Heart right ventricle (tissue), 16 donors: Measurements from ENCODE around the gene PDK3. TPM values are rescaled to one million over a fixed set of nuclear protein-coding genes. Genes with fewer than 3 reads are reported as not detected.

Experiments used
- ATAC-seq, 8 donors: fragments of 200-7000 bp; cut with Tn5 transposase; one replicate each; pipeline ENCODE4 v1.9.1; 2020; ENCODE audit warnings: mild to moderate bottlenecking in 8 of 8, moderate library complexity in 8 of 8, moderate number of reproducible peaks in 1 of 8
- DNase-seq, 2 donors: peaks; one replicate each; pipeline ENCODE4 v3.0.0-alpha.2; 2020
- H3K27ac ChIP-seq, 10 donors: fragments of 200-600 bp; sonication (generic) in 2 of 10; one replicate each; pipeline versions ENCODE4 v1.5.0 to v1.8.0; 2020 to 2022; ENCODE audit warnings: mild to moderate bottlenecking in 3 of 10
- H3K27me3 ChIP-seq, 7 donors: fragments of 200-600 bp; one replicate each; pipeline ENCODE4 v1.8.0; 2021 to 2022; ENCODE audit warnings: mild to moderate bottlenecking in 2 of 7
- H3K36me3 ChIP-seq, 9 donors: fragments of 200-600 bp; sonication (generic) in 1 of 9; one replicate each; pipeline versions ENCODE4 v1.5.0 to v1.8.0; 2020 to 2022; ENCODE audit warnings: mild to moderate bottlenecking in 2 of 9
- H3K4me1 ChIP-seq, 9 donors: fragments of 200-600 bp; sonication (generic) in 1 of 9; one replicate each; pipeline versions ENCODE4 v1.5.0 to v1.8.0; 2020 to 2022; ENCODE audit warnings: mild to moderate bottlenecking in 4 of 9
- H3K4me3 ChIP-seq, 10 donors: fragments of 200-600 bp; sonication (generic) in 2 of 10; one replicate each; pipeline versions ENCODE4 v1.5.0 to v1.8.0; 2020 to 2022; ENCODE audit warnings: mild to moderate bottlenecking in 7 of 10, moderate library complexity in 2 of 10
- H3K9me3 ChIP-seq, 11 donors: fragments of 200-600 bp in 10 of 11; sonication (generic) in 2 of 11; one replicate each; pipeline versions ENCODE4 v1.5.0 to v1.8.0; 2013 to 2022; ENCODE audit warnings: mild to moderate bottlenecking in 2 of 11, control low read depth in 1 of 11, moderate library complexity in 1 of 11
- CTCF ChIP-seq, 9 donors: fragments of 200-600 bp; sonication (generic) in 2 of 9; IDR thresholded peaks; one replicate each; pipeline versions ENCODE4 v1.5.0 to v1.8.0; 2021 to 2022; ENCODE audit warnings: antibody characterized with exemption in 9 of 9, mild to moderate bottlenecking in 5 of 9, moderate library complexity in 1 of 9
- WGBS, 2 donors: extraction: QIAGEN DNeasy Blood & Tissue Kit; methylation state at CpG; one replicate each; pipeline ENCODE4 v1.1.7; 2013; ENCODE audit warnings: inconsistent platforms in 1 of 2; 5-methylcytosine and 5-hydroxymethylcytosine counted together
- intact Hi-C, 10 donors: fragments of 100-400 bp; cut with DNase I; formaldehyde crosslinking; loops; one replicate each; pipeline versions ENCODE4 v1.11.1 to v1.14.2; 2022
- polyA plus RNA-seq, 2 donors: library from polyadenylated mRNA; stranded (reverse); fragments of 200-250 nt; gene quantifications; one replicate each; pipeline ENCODE4 v1.2.3, GENCODE V29; 2013
- total RNA-seq, 10 donors: library from RNA; stranded (reverse); fragmentation: NEBNext Ultra II Directional in 3 of 10; extraction: Animal tissue kit (Norgen Biotek cat#: 25700) in 3 of 10; gene quantifications; one replicate each; pipeline versions ENCODE4 v1.2.1 to v1.2.4, GENCODE V29; 2021 to 2023
- donor health status: Arrhythmogenic right ventricular cardiomyopathy.
- donor health status: ischemic (EF 13 %, LVEDD 7.1; RV severe dilation, severe dysfunction).
- donor health status: healthy with polysubstance abuse.
- donor health status: DM: no; HTN: yes; CAD: no.
- donor health status: DM: no; HTN: no; CAD: no.
- donor health status: ischemic (EF 25% LVEDD 6.9; RV normal size, moderate dysfunction).
- donor health status: ischemic (EF 25% LVEDD 5.7; RV mildly dilated, moderate dysfunction).
- donor health status: healthy.
- donor health status: DM: yes; HTN: yes; CAD: no.
- donor health status: Ischemic cardiomyopathy.
- donor health status: ischemic (EF 35%, LVEDD 5.7; RV mildly dilated, moderate dysfunction).
- donor health status: nonischemic (EF 11% LVEDD 7.7; RV severe dilation, severe dysfunction).
- donor health status: DM: yes; HTN: yes; CAD: no.
- donor health status: PGD.
- donor health status: ischemic (EF 29% LVEDD 5.4; RV normal size, mild dysfunction).
- donor health status: nonischemic (EF 23%, LVEDD 6.1; RV moderate dilation, normal function).

PDK3 gene
- total and polyA plus RNA-seq, 12 donors: 1.8 to 18.4 (median 9.3) TPM

- intact Hi-C loops: loop anchor here in 6 of 10 donors (2.0 to 5.0 kb wide), 3 partner anchors 98 to 233 kb away; no protein-coding TSS in a partner anchor
- Histone ChIP-seq H3K36me3 (peaks cover 0 to 12% (median 0%) of the 10 kb centered on the region in 9 donors), H3K4me1 (peaks cover 0 to 21% (median 0%) of the 10 kb centered on the region in 9 donors), H3K27ac (peak overlapping the region in 1 of 10 donors; percentile 60), H3K9me3 (no peaks in the 10 kb centered on the region), H3K4me3 (no peak overlapping the region), H3K27me3 (peaks cover 0 to 10% (median 0%) of the 10 kb centered on the region in 7 donors)
- TF ChIP-seq CTCF (IDR thresholded peaks at IDR 0.05): no peak
- DNase-seq (no peak), ATAC-seq (no peak)
- 92 to 100% methylated on average over 6 of the region's 6 CpGs for WGBS, 2 donors
Observed at GRCh38 chrX:24495700-24496099, 30.6 kb downstream of the PDK3 start.

GRCh38 chrX:24498181-24498580 is 33.1 kb downstream of the PDK3 start:
- TF ChIP-seq CTCF (IDR thresholded peaks at IDR 0.05): peak in 7 of 9 donors; percentile 14 to 46 (median 33)
- DNase-seq (peak in 1 of 2 donors; percentile 8), ATAC-seq (peak in 6 of 8 donors; percentile 48 to 71 (median 62))
- intact Hi-C loops: loop anchor here in 9 of 10 donors (2.0 to 5.0 kb wide), 4 partner anchors 101 to 236 kb away; no protein-coding TSS in a partner anchor
- Histone ChIP-seq H3K27ac (no peak overlapping the region), H3K36me3 (peaks cover 0 to 21% (median 0%) of the 10 kb centered on the region in 9 donors), H3K27me3 (peaks cover 0 to 12% (median 0%) of the 10 kb centered on the region in 7 donors), H3K4me3 (no peak overlapping the region), H3K9me3 (no peaks in the 10 kb centered on the region), H3K4me1 (peaks cover 0 to 21% (median 0%) of the 10 kb centered on the region in 9 donors)
- WGBS, 2 donors: 65 to 72% methylated on average over 5 of the region's 5 CpGs

- intact Hi-C loops: loop anchor here in 9 of 10 donors (2.0 to 5.0 kb wide), 4 partner anchors 102 to 237 kb away; no protein-coding TSS in a partner anchor
- Histone ChIP-seq H3K36me3 (peaks cover 0 to 28% (median 0%) of the 10 kb centered on the region in 9 donors), H3K4me3 (no peak overlapping the region), H3K9me3 (no peaks in the 10 kb centered on the region), H3K27me3 (peaks cover 0 to 20% (median 0%) of the 10 kb centered on the region in 7 donors), H3K27ac (no peak overlapping the region), H3K4me1 (peaks cover 0 to 20% (median 0%) of the 10 kb centered on the region in 9 donors)
- 54 to 61% methylated on average over 2 of the region's 2 CpGs for WGBS, 2 donors
- TF ChIP-seq CTCF (IDR thresholded peaks at IDR 0.05): peak in 8 of 9 donors; percentile 26 to 61 (median 52)
- no peak for DNase-seq
- peak in 2 of 8 donors; percentile 31 to 61 for ATAC-seq
Observed at GRCh38 chrX:24498975-24499374, 33.9 kb downstream of the PDK3 start.

GRCh38 chrX:24506082-24506481 is 41.0 kb downstream of the PDK3 start:
- WGBS, 2 donors: 61 to 67% methylated on average over 1 of the region's 1 CpG
- H3K4me3 ChIP-seq: no peak overlapping the region
- H3K27ac ChIP-seq: no peak overlapping the region
- no peak for TF ChIP-seq CTCF (IDR thresholded peaks at IDR 0.05)
- DNase-seq: no peak
- H3K36me3 ChIP-seq: peaks cover 0 to 31% (median 0%) of the 10 kb centered on the region in 9 donors
- H3K27me3 ChIP-seq: peaks cover 0 to 22% (median 0%) of the 10 kb centered on the region in 7 donors
- intact Hi-C loops: no loop called here
- ATAC-seq: no peak
- H3K9me3 ChIP-seq: no peaks in the 10 kb centered on the region
- H3K4me1 ChIP-seq: no peaks in the 10 kb centered on the region
